GM10847 (cell line): ENCODE data around the gene LLGL2.

Source experiments
- POLR2A ChIP-seq: IDR thresholded peaks from 2 replicates; pipeline ENCODE4 v1.6.1; 2011; ENCODE audit not compliant: insufficient read length; ENCODE audit errors: extremely low read depth

LLGL2 gene

GRCh38 chr17:75523647-75524046, 1.9 kb upstream of the LLGL2 start:
- no peak for TF ChIP-seq POLR2A

- no peak for TF ChIP-seq POLR2A
These were observed 1.1 kb upstream of the LLGL2 start for GRCh38 chr17:75524269-75524969.

GRCh38 chr17:75525806-75526554, 483 bp downstream of the LLGL2 start:
- no peak for TF ChIP-seq POLR2A

GRCh38 chr17:75526555-75527270, 1.2 kb downstream of the LLGL2 start:
- no peak for TF ChIP-seq POLR2A

GRCh38 chr17:75530837-75531720, 5.6 kb downstream of the LLGL2 start:
- TF ChIP-seq POLR2A: no peak

- TF ChIP-seq POLR2A: no peak
These were observed 6.2 kb downstream of the LLGL2 start for GRCh38 chr17:75531721-75532072.

- no peak for TF ChIP-seq POLR2A
These were observed 9.6 kb downstream of the LLGL2 start for GRCh38 chr17:75535119-75535537.

- no peak for TF ChIP-seq POLR2A
These were observed 10.4 kb downstream of the LLGL2 start for GRCh38 chr17:75535871-75536270.

GRCh38 chr17:75536366-75536765, 10.9 kb downstream of the LLGL2 start:
- no peak for TF ChIP-seq POLR2A

GRCh38 chr17:75539967-75540729, 14.7 kb downstream of the LLGL2 start:
- TF ChIP-seq POLR2A: no peak

- TF ChIP-seq POLR2A: no peak
These were observed 15.5 kb downstream of the LLGL2 start for GRCh38 chr17:75540923-75541503.

- no peak for TF ChIP-seq POLR2A
These were observed 16.7 kb downstream of the LLGL2 start for GRCh38 chr17:75542229-75542628.

GRCh38 chr17:75542728-75543336, 17.3 kb downstream of the LLGL2 start:
- no peak for TF ChIP-seq POLR2A

GRCh38 chr17:75544250-75544649, 18.8 kb downstream of the LLGL2 start:
- TF ChIP-seq POLR2A: no peak
